ENCODE measurements around the gene LENEP.

DNA sequence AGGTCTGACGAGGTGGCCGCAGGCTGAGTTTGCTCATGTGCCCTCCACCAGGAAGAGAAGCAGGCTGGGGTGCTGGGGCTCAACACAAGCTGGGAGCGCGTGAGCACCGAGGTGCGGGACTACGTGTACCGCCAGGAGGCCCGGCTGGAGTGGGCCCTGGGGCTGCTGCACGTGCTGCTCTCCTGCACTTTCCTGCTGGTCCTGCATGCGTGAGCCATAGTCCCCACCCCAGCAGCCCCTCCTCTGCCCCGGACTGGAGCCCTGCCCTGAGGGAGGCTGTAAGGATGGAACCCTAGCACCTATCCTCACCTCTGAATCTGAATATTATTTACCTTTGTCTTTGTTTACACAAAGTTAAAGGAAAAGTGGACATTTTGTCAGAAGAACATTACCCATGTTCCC lies 49.9 kb downstream of the LENEP start:
- no peak for TF ChIP-seq LEF1 (IDR thresholded peaks at IDR 0.05; ENCODE audit: borderline replicate concordance)
- no peak for TF ChIP-seq NFRKB (IDR thresholded peaks at IDR 0.05)
- TF ChIP-seq HDGF (IDR thresholded peaks at IDR 0.05; ENCODE audit: borderline replicate concordance) = no peak
- TF ChIP-seq SP1 (IDR thresholded peaks at IDR 0.05) = no peak
- no peak for TF ChIP-seq FOXK2 (IDR thresholded peaks at IDR 0.05)
- TF ChIP-seq, protein P1, sequence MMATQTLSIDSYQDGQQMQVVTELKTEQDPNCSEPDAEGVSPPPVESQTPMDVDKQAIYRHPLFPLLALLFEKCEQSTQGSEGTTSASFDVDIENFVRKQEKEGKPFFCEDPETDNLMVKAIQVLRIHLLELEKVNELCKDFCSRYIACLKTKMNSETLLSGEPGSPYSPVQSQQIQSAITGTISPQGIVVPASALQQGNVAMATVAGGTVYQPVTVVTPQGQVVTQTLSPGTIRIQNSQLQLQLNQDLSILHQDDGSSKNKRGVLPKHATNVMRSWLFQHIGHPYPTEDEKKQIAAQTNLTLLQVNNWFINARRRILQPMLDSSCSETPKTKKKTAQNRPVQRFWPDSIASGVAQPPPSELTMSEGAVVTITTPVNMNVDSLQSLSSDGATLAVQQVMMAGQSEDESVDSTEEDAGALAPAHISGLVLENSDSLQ (IDR thresholded peaks at IDR 0.05) = no peak
- no peak for TF ChIP-seq ELF4 (IDR thresholded peaks at IDR 0.05)
- no peak for TF ChIP-seq L3MBTL2 (conservative IDR thresholded peaks at IDR 0.05)
- TF ChIP-seq ZNF384 (IDR thresholded peaks at IDR 0.05) = no peak
- no peak for TF ChIP-seq FOXM1 (IDR thresholded peaks at IDR 0.05; ENCODE audit: borderline replicate concordance)

Data from HEK293T (cell line).